H1 (cell line): Measurements from ENCODE around the gene SBK1. TPM values are rescaled to one million over a fixed set of nuclear protein-coding genes. Genes with fewer than 3 reads are reported as not detected.

Experiments
- CTCF ChIA-PET: fragments of 300-600 bp; sonication (Branson Sonifier 250); formaldehyde crosslinking; loops from one replicate; lab custom pipeline; 2021; ENCODE audit not compliant: partially characterized antibody; lab: Charles Lee
- POLR2A ChIA-PET: fragments of 300-600 bp; sonication (Branson Sonifier 250); formaldehyde crosslinking; loops from one replicate; lab custom pipeline; 2021; ENCODE audit warnings: inconsistent platforms; ENCODE audit not compliant: partially characterized antibody; lab: Charles Lee
- DNase-seq, 2 experiments: peaks; one replicate each; pipeline versions ENCODE4 v3.0.0 to v3.0.0-alpha.2; 2010 to 2022; ENCODE audit warnings: low spot score in 2 of 2, low read depth in 1 of 2, mixed read lengths in 1 of 2
- FAIRE-seq: peaks from 2 replicates; lab custom pipeline; 2011; peaks lifted over from hg19 to GRCh38; lab: Jason Lieb, UNC
- H2AFZ ChIP-seq: 2 replicates; pipeline ENCODE4 v1.8.1; 2012; ENCODE audit warnings: low read length, inconsistent platforms
- H2AK5ac ChIP-seq: 2 replicates; pipeline ENCODE4 v1.6.1; 2013; ENCODE audit warnings: low read depth, low read length
- H2BK120ac ChIP-seq: replicated peaks from 2 replicates; pipeline ENCODE3; 2013; ENCODE audit warnings: low read depth, low read length, inconsistent platforms
- H2BK12ac ChIP-seq: 2 replicates; pipeline ENCODE4 v1.6.1; 2013; ENCODE audit warnings: low read depth, low read length
- H2BK15ac ChIP-seq: 2 replicates; pipeline ENCODE4 v1.6.1; 2013; ENCODE audit warnings: low read length
- H2BK20ac ChIP-seq: 2 replicates; pipeline ENCODE4 v1.6.1; 2013; ENCODE audit warnings: low read length
- H2BK5ac ChIP-seq: 2 replicates; pipeline ENCODE4 v1.6.1; 2013; ENCODE audit warnings: low read depth, low read length
- H3K14ac ChIP-seq: 2 replicates; pipeline ENCODE4 v1.6.1; 2013; ENCODE audit warnings: inconsistent platforms; ENCODE audit not compliant: insufficient read length
- H3K18ac ChIP-seq: 2 replicates; pipeline ENCODE4 v1.6.1; 2013; ENCODE audit warnings: low read length; ENCODE audit errors: extremely low read depth
- H3K23ac ChIP-seq: 2 replicates; pipeline ENCODE4 v1.6.1; 2013; ENCODE audit warnings: inconsistent platforms; ENCODE audit not compliant: insufficient read length
- H3K23me2 ChIP-seq: 2 replicates; pipeline ENCODE4 v1.6.1; 2013; ENCODE audit warnings: low read depth, low read length
- H3K27ac ChIP-seq: 2 replicates; pipeline ENCODE4 v1.6.1; 2011; ENCODE audit warnings: low read depth, low read length, inconsistent platforms
- H3K27me3 ChIP-seq, 4 experiments: replicated peaks in 1 of 4; 1 replicate in 1 of 4; 2 replicates in 3 of 4; pipeline versions ENCODE4 v1.6.1 to v1.8.1; 2011 to 2013; ENCODE audit warnings: low read length in 3 of 4, mild to moderate bottlenecking in 3 of 4, inconsistent platforms in 2 of 4, mixed read lengths in 2 of 4, moderate library complexity in 1 of 4; ENCODE audit not compliant: control insufficient read depth in 3 of 4, insufficient read depth in 3 of 4; ENCODE audit errors: extremely low read depth in 1 of 4
- H3K36me3 ChIP-seq, 4 experiments: 2 replicates each; pipeline versions ENCODE4 v1.6.1 to v1.8.1; 2011 to 2013; ENCODE audit warnings: mild to moderate bottlenecking in 4 of 4, low read length in 3 of 4, moderate library complexity in 2 of 4, control low read depth in 1 of 4, inconsistent platforms in 1 of 4; ENCODE audit not compliant: insufficient read depth in 4 of 4, control insufficient read depth in 2 of 4
- H3K4ac ChIP-seq: replicated peaks from 2 replicates; pipeline ENCODE3; 2013; ENCODE audit warnings: low read length, low read depth, mixed read lengths, inconsistent platforms; ENCODE audit not compliant: insufficient read length
- H3K4me1 ChIP-seq, 4 experiments: replicated peaks in 1 of 4; 1 replicate in 1 of 4; 2 replicates in 3 of 4; pipeline versions ENCODE4 v1.6.1 to v1.8.1; 2011 to 2013; ENCODE audit warnings: low read length in 3 of 4, inconsistent platforms in 2 of 4, mixed read lengths in 1 of 4; ENCODE audit not compliant: insufficient read depth in 4 of 4, control insufficient read depth in 3 of 4
- H3K4me2 ChIP-seq, 2 experiments: 2 replicates each; pipeline versions ENCODE4 v1.6.1 to v1.8.1; 2011 to 2013; ENCODE audit warnings: low read depth in 2 of 2, low read length in 2 of 2, control low read depth in 1 of 2, inconsistent platforms in 1 of 2, mild to moderate bottlenecking in 1 of 2; ENCODE audit not compliant: insufficient read depth in 1 of 2
- H3K4me3 ChIP-seq, 4 experiments: fragments of 200-600, 300-600 bp in 1 of 4; sonication (generic), shearing (Covaris generic), sonication (Bioruptor Twin) in 1 of 4; 2 replicates each; pipeline versions ENCODE4 v1.5.1 to v1.8.1; 2011 to 2016; ENCODE audit warnings: low read length in 4 of 4, low read depth in 3 of 4, control low read depth in 2 of 4, inconsistent platforms in 2 of 4, mild to moderate bottlenecking in 2 of 4, mixed read lengths in 1 of 4, moderate library complexity in 1 of 4; ENCODE audit not compliant: insufficient read depth in 2 of 4; ENCODE audit errors: extremely low read depth in 1 of 4
- H3K56ac ChIP-seq: replicated peaks from 2 replicates; pipeline ENCODE3; 2013; ENCODE audit warnings: low read depth, mild to moderate bottlenecking, mixed read lengths, low read length, inconsistent platforms; ENCODE audit not compliant: insufficient read length
- H3K79me1 ChIP-seq: 2 replicates; pipeline ENCODE4 v1.6.1; 2013; ENCODE audit warnings: low read depth, low read length, control low read depth
- H3K79me2 ChIP-seq, 2 experiments: 2 replicates each; pipeline versions ENCODE4 v1.6.1 to v1.8.1; 2012 to 2013; ENCODE audit warnings: low read length in 2 of 2, mild to moderate bottlenecking in 2 of 2, inconsistent platforms in 1 of 2; ENCODE audit not compliant: insufficient read depth in 2 of 2, control insufficient read depth in 1 of 2
- H3K9ac ChIP-seq, 4 experiments: replicated peaks in 1 of 4; 1 replicate in 1 of 4; 2 replicates in 3 of 4; pipeline versions ENCODE4 v1.6.1 to v1.8.1; 2011 to 2013; ENCODE audit warnings: low read depth in 3 of 4, low read length in 3 of 4, control low read depth in 2 of 4, mild to moderate bottlenecking in 2 of 4, moderate library complexity in 2 of 4, inconsistent platforms in 1 of 4; ENCODE audit errors: extremely low read depth in 1 of 4
- H3K9me3 ChIP-seq, 2 experiments: 2 replicates each; pipeline versions ENCODE4 v1.6.1 to v1.8.1; 2012 to 2013; ENCODE audit warnings: mild to moderate bottlenecking in 2 of 2, moderate library complexity in 2 of 2, control low read depth in 1 of 2, inconsistent platforms in 1 of 2, low read depth in 1 of 2, low read length in 1 of 2, mixed read lengths in 1 of 2; ENCODE audit not compliant: insufficient read depth in 2 of 2
- H4K20me1 ChIP-seq, 2 experiments: replicated peaks in 1 of 2; 2 replicates each; pipeline versions ENCODE3 to v1.8.1; 2011 to 2013; ENCODE audit warnings: inconsistent platforms in 2 of 2, low read length in 2 of 2, mild to moderate bottlenecking in 1 of 2; ENCODE audit not compliant: insufficient read depth in 2 of 2, control insufficient read depth in 1 of 2
- H4K5ac ChIP-seq: 2 replicates; pipeline ENCODE4 v1.6.1; 2013; ENCODE audit warnings: low read length, low read depth, mixed read lengths, inconsistent platforms; ENCODE audit not compliant: insufficient read length
- H4K8ac ChIP-seq: 2 replicates; pipeline ENCODE4 v1.8.0; 2013; ENCODE audit warnings: mild to moderate bottlenecking, moderate library complexity, low read length, inconsistent platforms; ENCODE audit not compliant: insufficient read depth; ENCODE audit errors: extremely low read depth
- H4K91ac ChIP-seq: replicated peaks from 2 replicates; pipeline ENCODE3; 2013; ENCODE audit warnings: low read length, mixed read lengths, inconsistent platforms; ENCODE audit not compliant: insufficient read length
- BACH1 ChIP-seq: IDR thresholded peaks from 2 replicates; pipeline ENCODE4 v1.6.1; 2012; ENCODE audit warnings: low read length, improper control_type of control experiment
- CHD1 ChIP-seq: IDR thresholded peaks from 2 replicates; pipeline ENCODE4 v1.6.1; 2012; ENCODE audit warnings: low read depth, low read length, improper control_type of control experiment
- GABPA ChIP-seq: IDR thresholded peaks from 2 replicates; pipeline ENCODE4 v1.6.1; 2011; ENCODE audit warnings: mild to moderate bottlenecking, low read length, moderate library complexity, borderline replicate concordance; ENCODE audit not compliant: insufficient read depth
- JUN ChIP-seq: IDR thresholded peaks from 2 replicates; pipeline ENCODE4 v1.6.1; 2011; ENCODE audit warnings: low read depth, mild to moderate bottlenecking, improper control_type of control experiment, low read length
- KDM5A ChIP-seq: fragments of 200-600 bp; IDR thresholded peaks from 2 replicates; pipeline ENCODE4 v1.7.1; 2012; ENCODE audit warnings: mild to moderate bottlenecking, low read length, inconsistent platforms, mixed read lengths
- SP2 ChIP-seq: IDR thresholded peaks from 2 replicates; pipeline ENCODE4 v1.6.1; 2012; ENCODE audit warnings: mild to moderate bottlenecking, low read length, inconsistent platforms
- SP4 ChIP-seq: IDR thresholded peaks from 2 replicates; pipeline ENCODE4 v1.6.1; 2012; ENCODE audit warnings: low read length, inconsistent platforms
- TAF1 ChIP-seq: IDR thresholded peaks from 2 replicates; pipeline ENCODE4 v1.6.1; 2011; ENCODE audit warnings: mild to moderate bottlenecking, low read depth, low read length
- WGBS, 2 experiments: shearing (Covaris generic) in 1 of 2; methylation state at CpG; one replicate each; pipeline versions ENCODE4 v1.1.6 to v1.1.7; 2013 to 2015; ENCODE audit warnings: low lambda C conversion rate in 2 of 2, mixed read lengths in 2 of 2, inconsistent platforms in 1 of 2, low coverage in 1 of 2, missing lambda C conversion rate in 1 of 2; ENCODE audit not compliant: insufficient replicate concordance in 2 of 2, insufficient coverage in 1 of 2, insufficient read length in 1 of 2; ENCODE audit errors: extremely low coverage in 1 of 2, missing lambda C conversion rate in 1 of 2; 5-methylcytosine and 5-hydroxymethylcytosine counted together
- polyA plus RNA-seq, 7 experiments: library from polyadenylated mRNA; depleted of rRNA in 3 of 7; stranded (reverse) in 5 of 7; unstranded in 2 of 7; fragments of >200 nt in 5 of 7; fragments of 200-250 nt in 2 of 7; gene quantifications; 1 replicate in 5 of 7; 2 replicates in 1 of 7; 4 replicates in 1 of 7; pipeline versions ENCODE4 v1.2.1 to v1.2.3, GENCODE V29; 2011 to 2013; ENCODE audit warnings: missing spikeins in 2 of 7, mixed read lengths in 2 of 7
- total RNA-seq: library from RNA; stranded (reverse); fragmentation: NEBNext Ultra II Directional; extraction: Animal tissue kit (Norgen Biotek cat#: 25700); gene quantifications from 2 replicates; pipeline ENCODE4 v1.2.1, GENCODE V29; 2021

SBK1 gene
- total and polyA plus RNA-seq, 2 of the 8 experiments (the other 6 are each of a cell fraction or from before 2014, with no cell fraction given) = 18.2 to 73.9 TPM

- no peak overlapping the region for H2AFZ ChIP-seq
- 73% methylated on average over 11 of the region's 11 CpGs; no CpG with 5 or more reads in 1 of the 2 experiments for WGBS, 2 experiments
- H4K20me1 ChIP-seq = peaks cover 8 to 12% of the 10 kb centered on the region in 2 experiments
- H3K79me2 ChIP-seq = peaks cover 10 to 42% of the 10 kb centered on the region in 2 experiments
- no peak overlapping the region for H2BK120ac ChIP-seq
- no peaks in the 10 kb centered on the region for H3K27me3 ChIP-seq
- H3K23ac ChIP-seq = no peak overlapping the region
- H3K4me3 ChIP-seq = peak overlapping the region in 3 of 4 experiments; percentile 15 to 95 (median 16); a peak in 4 of 8 replicates
- peaks cover 12% of the 10 kb centered on the region for H3K23me2 ChIP-seq
- no peaks in the 10 kb centered on the region for H3K9me3 ChIP-seq
- no peak overlapping the region for H3K14ac ChIP-seq
- H3K18ac ChIP-seq = no peak overlapping the region
- H3K4ac ChIP-seq = no peak overlapping the region
- no peak overlapping the region for H3K56ac ChIP-seq
- H3K27ac ChIP-seq = no peak overlapping the region
- no peak for TF ChIP-seq BACH1
- TF ChIP-seq GABPA = no peak
- TF ChIP-seq SP4 = no peak
- no peak for TF ChIP-seq KDM5A
- TF ChIP-seq TAF1 = no peak
- no peak for TF ChIP-seq JUN
- no peak for TF ChIP-seq CHD1
- no peak for TF ChIP-seq SP2
- TF ChIP-seq, all 59 proteins: peak for 0
- Histone ChIP-seq H4K8ac (no peak overlapping the region; the same call in 1 of the 2 replicates), H2BK5ac (peak overlapping the region; percentile 68; the same call in 1 of the 2 replicates), H3K9ac (peak overlapping the region in 2 of 4 experiments; percentile 16 to 63; a peak in 3 of 7 replicates), H4K5ac (no peak overlapping the region), H3K79me1 (peaks cover 24% of the 10 kb centered on the region), H3K36me3 (peaks cover 0 to 8% (median 0%) of the 10 kb centered on the region in 4 experiments; a peak in 3 of 8 replicates), H3K4me2 (peak overlapping the region; percentile 55 to 98), H2AK5ac (no peak overlapping the region), H4K91ac (no peak overlapping the region), H2BK12ac (no peak overlapping the region), H3K4me1 (peaks cover 3 to 16% (median 9%) of the 10 kb centered on the region in 4 experiments), H2BK20ac (no peak overlapping the region), H2BK15ac (no peak overlapping the region)
- FAIRE-seq = no peak
- ChIA-PET CTCF (interaction anchor here (1.2 to 4.5 kb wide), 3 partner anchors 9 to 27 kb away, joined by 6 to 21 read pairs (median 13); no protein-coding TSS in a partner anchor), POLR2A (interaction anchor here (0.9 to 3.9 kb wide), 3 partner anchors 8 to 28 kb away, joined by 5 to 45 read pairs (median 22); no protein-coding TSS in a partner anchor)
- DNase-seq = no peak
These were observed 1.5 kb upstream of the SBK1 start for GRCh38 chr16:28290859-28291254.
